Measurements from ENCODE around the gene OSMR.

Gene OSMR

GRCh38 chr5:38845526-38846378, at the start of gene OSMR:
TSS of gene OSMR (plus strand) at chr5:38846012. CDS start at chr5:38869045, 23,033 bp downstream.
- peak; percentile 65 for DNase-seq

- DNase-seq, result no peak
Measured at GRCh38 chr5:38796742-38797108, 49.1 kb upstream of the OSMR start.

GRCh38 chr5:38797838-38798237, 48.0 kb upstream of the OSMR start:
- no peak for DNase-seq

- DNase-seq, result no peak
Measured at GRCh38 chr5:38799556-38800377, 46.0 kb upstream of the OSMR start.

- DNase-seq, result no peak
Measured at GRCh38 chr5:38800515-38800914, 45.3 kb upstream of the OSMR start.

GRCh38 chr5:38802125-38802524, 43.7 kb upstream of the OSMR start:
- DNase-seq, result no peak

- DNase-seq, result no peak
Measured at GRCh38 chr5:38803246-38803645, 42.6 kb upstream of the OSMR start.

GRCh38 chr5:38806775-38807258, 39.0 kb upstream of the OSMR start:
- DNase-seq, result peak; percentile 40

GRCh38 chr5:38807570-38808483, 38.0 kb upstream of the OSMR start:
- no peak for DNase-seq

GRCh38 chr5:38808666-38809343, 37.0 kb upstream of the OSMR start:
- DNase-seq, result no peak

GRCh38 chr5:38809388-38810359, 36.1 kb upstream of the OSMR start:
- peak; percentile 76 for DNase-seq

- DNase-seq, result no peak
Measured at GRCh38 chr5:38814879-38815278, 30.9 kb upstream of the OSMR start.

GRCh38 chr5:38816083-38817030, 29.5 kb upstream of the OSMR start:
- DNase-seq, result no peak

- no peak for DNase-seq
Measured at GRCh38 chr5:38821679-38822078, 24.1 kb upstream of the OSMR start.

- DNase-seq, result no peak
Measured at GRCh38 chr5:38823503-38823902, 22.3 kb upstream of the OSMR start.

GRCh38 chr5:38824821-38825220, 21.0 kb upstream of the OSMR start:
- DNase-seq, result no peak

- no peak for DNase-seq
Measured at GRCh38 chr5:38825494-38825893, 20.3 kb upstream of the OSMR start.

GRCh38 chr5:38827525-38827924, 18.3 kb upstream of the OSMR start:
- no peak for DNase-seq

- DNase-seq, result no peak
Measured at GRCh38 chr5:38830521-38831051, 15.2 kb upstream of the OSMR start.

All from stimulated activated CD4-positive, alpha-beta T cell treated with anti-CD3 and anti-CD28 coated beads, Interleukin-15, amount 100 ng/mL, for 24 hours (primary cell).